ENCODE results near the gene BEAN1. TPM values are rescaled to one million over a fixed set of nuclear protein-coding genes. Genes with fewer than 3 reads are reported as not detected.

The BEAN1 gene
- total RNA-seq (2022; extraction: Qiagen RNA extraction; ENCODE audit: low read depth), result 3.8 to 7.1 TPM (median 5.0 TPM) in 5 replicates

GRCh38 chr16:66427036-66427860 lies at the start of gene BEAN1:
Gene BEAN1, plus strand, starts transcription at chr16:66427295. Its CDS starts 10,382 bp downstream, at chr16:66437677.

Other genes with a start within 250 kb of the BEAN1 start
- 0.12 to 0.23 TPM (median 0.18 TPM) in 5 replicates for gene CDH5, start 60.6 kb upstream of the BEAN1 start, total RNA-seq (2022; extraction: Qiagen RNA extraction; ENCODE audit: low read depth)
- gene TK2, start 122.8 kb downstream of the BEAN1 start, total RNA-seq (2022; extraction: Qiagen RNA extraction; ENCODE audit: low read depth), result 17.5 to 22.4 TPM (median 19.9 TPM) in 5 replicates
- 62.4 to 70.5 TPM (median 66.4 TPM) in 5 replicates for gene CKLF, start 125.3 kb downstream of the BEAN1 start, total RNA-seq (2022; extraction: Qiagen RNA extraction; ENCODE audit: low read depth)
- 0.88 to 1.5 TPM (median 1.3 TPM) in 5 replicates for gene CMTM1, start 139.1 kb downstream of the BEAN1 start, total RNA-seq (2022; extraction: Qiagen RNA extraction; ENCODE audit: low read depth)
- gene CMTM2, start 152.2 kb downstream of the BEAN1 start, total RNA-seq (2022; extraction: Qiagen RNA extraction; ENCODE audit: low read depth), result not detected in 5 replicates
- gene CMTM3, start 177.4 kb downstream of the BEAN1 start, total RNA-seq (2022; extraction: Qiagen RNA extraction; ENCODE audit: low read depth), result 95.2 to 106 TPM (median 102 TPM) in 5 replicates

Data from A549 treated with GW870086 at 1 μM for 4 hours (cell line).